Lung (tissue), 13 donors: ENCODE results near the gene CARNS1. TPM values are rescaled to one million over a fixed set of nuclear protein-coding genes. Genes with fewer than 3 reads are reported as not detected.

ENCODE experiments used
- ATAC-seq: fragments of 200-7000 bp; cut with Tn5 transposase; one replicate; pipeline ENCODE4 v1.9.1; 2020; ENCODE audit warnings: moderate number of reproducible peaks; ENCODE audit not compliant: insufficient read depth, low FRiP score
- DNase-seq, 3 donors: peaks; one replicate each; pipeline ENCODE4 v3.0.0-alpha.2; 2013 to 2017
- H3K27ac ChIP-seq, 2 donors: one replicate each; pipeline ENCODE4 v1.5.1; 2013; ENCODE audit warnings: mild to moderate bottlenecking in 2 of 2, moderate library complexity in 2 of 2, control low read depth in 1 of 2, inconsistent platforms in 1 of 2, low read depth in 1 of 2, low read length in 1 of 2
- H3K27me3 ChIP-seq, 3 donors: one replicate each; pipeline ENCODE4 v1.5.1; 2013; ENCODE audit warnings: low read length in 2 of 3; ENCODE audit not compliant: control insufficient read depth in 3 of 3, insufficient read depth in 3 of 3
- H3K36me3 ChIP-seq, 4 donors: one replicate each; pipeline ENCODE4 v1.5.1; 2013; ENCODE audit warnings: low read length in 4 of 4, mild to moderate bottlenecking in 1 of 4, moderate library complexity in 1 of 4; ENCODE audit not compliant: control insufficient read depth in 4 of 4, insufficient read depth in 4 of 4
- H3K4me1 ChIP-seq, 5 donors: one replicate each; pipeline ENCODE4 v1.5.1; 2013; ENCODE audit warnings: low read length in 5 of 5, mild to moderate bottlenecking in 2 of 5, moderate library complexity in 1 of 5; ENCODE audit not compliant: control insufficient read depth in 5 of 5, insufficient read depth in 5 of 5
- H3K4me3 ChIP-seq: one replicate; pipeline ENCODE4 v1.5.1; 2013; ENCODE audit warnings: mild to moderate bottlenecking, control low read depth, moderate library complexity
- H3K9ac ChIP-seq, 2 donors: one replicate each; pipeline ENCODE4 v1.5.1; 2013; ENCODE audit warnings: low read length in 2 of 2, control low read depth in 1 of 2; ENCODE audit not compliant: insufficient read depth in 1 of 2
- H3K9me3 ChIP-seq, 4 donors: one replicate each; pipeline ENCODE4 v1.5.1; 2013; ENCODE audit warnings: low read length in 3 of 4, mild to moderate bottlenecking in 1 of 4, moderate library complexity in 1 of 4; ENCODE audit not compliant: control insufficient read depth in 4 of 4, insufficient read depth in 3 of 4
- CTCF ChIP-seq: IDR thresholded peaks from 2 replicates; pipeline ENCODE4 v1.5.1; 2012; ENCODE audit warnings: mild to moderate bottlenecking; ENCODE audit errors: control extremely low read depth, extremely low read depth
- WGBS, 2 donors: extraction: QIAGEN DNeasy Blood & Tissue Kit; methylation state at CpG; one replicate each; pipeline ENCODE4 v1.1.7; 2013; 5-methylcytosine and 5-hydroxymethylcytosine counted together
- polyA plus RNA-seq, 2 donors: library from polyadenylated mRNA; stranded (reverse); fragments of 200-250 nt; gene quantifications; one replicate each; pipeline ENCODE4 v1.2.1, GENCODE V29; 2013
- small RNA-seq: library from RNA; depleted of rRNA; stranded (forward); fragments of <200 nt; gene quantifications from one replicate; pipeline ENCODE3, GENCODE V24; 2014; ENCODE audit warnings: low replicate concordance
- total RNA-seq, 2 donors: library from RNA; depleted of rRNA in 1 of 2; stranded (reverse); fragments of >200 nt in 1 of 2; gene quantifications; one replicate each; pipeline ENCODE4 v1.2.1, GENCODE V29; 2014 to 2021
- donor health status: control.
- donor health status: control.
- donor health status: Bipolar disorder and iron deficiency.
- donor health status: healthy.
- donor health status: DM: yes; HTN: yes; CAD: no.

CARNS1 gene
- total and polyA plus RNA-seq, 4 donors: 0.15 to 1.7 (median 1.4) TPM

GRCh38 chr11:67472882-67473281 lies 57.4 kb downstream of the CARNS1 start:
- peaks cover 0 to 10% (median 3%) of the 10 kb centered on the region in 5 donors for H3K4me1 ChIP-seq
- no peak for TF ChIP-seq CTCF
- H3K27me3 ChIP-seq: no peaks in the 10 kb centered on the region
- DNase-seq: no peak
- 75 to 85% methylated on average over 7 of the region's 7 CpGs for WGBS, 2 donors
- no peak overlapping the region for H3K27ac ChIP-seq
- H3K9ac ChIP-seq: no peak overlapping the region
- H3K9me3 ChIP-seq: peaks cover 0 to 3% (median 0%) of the 10 kb centered on the region in 4 donors
- ATAC-seq: no peak
- no peak overlapping the region for H3K4me3 ChIP-seq
- H3K36me3 ChIP-seq: no peaks in the 10 kb centered on the region

Small RNA genes lying within 50 kb of the gene (small RNA-seq; reads per million reads assigned to genes)
- gene RNU6-1238P: not detected

Other genes starting within 250 kb of the CARNS1 start
- 10 to 100 TPM; 37.1 to 99.8 TPM for gene GRK2, start 149.2 kb upstream of the CARNS1 start, total RNA-seq
- gene GRK2, start 149.2 kb upstream of the CARNS1 start, polyA plus RNA-seq: 100 to 1,000 TPM in 1 of 2 donors, 10 to 100 TPM in 1; 95.2 to 130 TPM
- 10 to 100 TPM; 35.9 to 86.2 TPM for gene ANKRD13D, start 126.4 kb upstream of the CARNS1 start, total RNA-seq
- 10 to 100 TPM; 55.8 to 65.3 TPM for gene ANKRD13D, start 126.4 kb upstream of the CARNS1 start, polyA plus RNA-seq
- 10 to 100 TPM; 31.4 to 42.7 TPM for gene SSH3, start 112.1 kb upstream of the CARNS1 start, total RNA-seq
- gene SSH3, start 112.1 kb upstream of the CARNS1 start, polyA plus RNA-seq: 10 to 100 TPM; 19.0 to 23.0 TPM
- gene POLD4, start 62.1 kb upstream of the CARNS1 start, total RNA-seq: 10 to 100 TPM; 27.4 to 99.6 TPM
- gene POLD4, start 62.1 kb upstream of the CARNS1 start, polyA plus RNA-seq: 100 to 1,000 TPM; 103 to 183 TPM
- 1 to 10 TPM; 3.5 to 9.8 TPM for gene CLCF1, start 42.1 kb upstream of the CARNS1 start, total RNA-seq
- gene CLCF1, start 42.1 kb upstream of the CARNS1 start, polyA plus RNA-seq: 1 to 10 TPM; 7.6 to 10.0 TPM
- 10 to 100 TPM; 19.7 to 35.9 TPM for gene RAD9A, start 23.7 kb upstream of the CARNS1 start, total RNA-seq
- gene RAD9A, start 23.7 kb upstream of the CARNS1 start, polyA plus RNA-seq: 10 to 100 TPM; 14.1 to 22.8 TPM
- 100 to 1,000 TPM in 1 of 2 donors, 10 to 100 TPM in 1; 87.2 to 175 TPM for gene PPP1CA, start 13.8 kb upstream of the CARNS1 start, total RNA-seq
- 100 to 1,000 TPM; 138 to 178 TPM for gene PPP1CA, start 13.8 kb upstream of the CARNS1 start, polyA plus RNA-seq
- 10 to 100 TPM in 1 of 2 donors, 1 to 10 TPM in 1; 3.2 to 21.3 TPM for gene TBC1D10C, start 11.6 kb upstream of the CARNS1 start, total RNA-seq
- gene TBC1D10C, start 11.6 kb upstream of the CARNS1 start, polyA plus RNA-seq: 10 to 100 TPM; 15.8 to 19.7 TPM
- gene RPS6KB2, start 12.8 kb downstream of the CARNS1 start, total RNA-seq: 10 to 100 TPM; 26.3 to 56.8 TPM
- gene RPS6KB2, start 12.8 kb downstream of the CARNS1 start, polyA plus RNA-seq: 10 to 100 TPM; 55.7 to 69.5 TPM
- gene PTPRCAP, start 22.0 kb downstream of the CARNS1 start, total RNA-seq: 10 to 100 TPM in 1 of 2 donors, 1 to 10 TPM in 1; 8.8 to 13.7 TPM
- 10 to 100 TPM; 10.8 to 19.0 TPM for gene PTPRCAP, start 22.0 kb downstream of the CARNS1 start, polyA plus RNA-seq
- 100 to 1,000 TPM in 1 of 2 donors, 10 to 100 TPM in 1; 65.6 to 147 TPM for gene CORO1B, start 27.8 kb downstream of the CARNS1 start, total RNA-seq
- gene CORO1B, start 27.8 kb downstream of the CARNS1 start, polyA plus RNA-seq: 100 to 1,000 TPM; 108 to 130 TPM
- not detected for gene GPR152, start 37.1 kb downstream of the CARNS1 start, total RNA-seq
- gene GPR152, start 37.1 kb downstream of the CARNS1 start, polyA plus RNA-seq: under 1 TPM in 1 of 2 donors, not detected in 1; 0.06 TPM
- gene CABP4, start 39.7 kb downstream of the CARNS1 start, total RNA-seq: 1 to 10 TPM; 2.1 to 5.3 TPM
- 1 to 10 TPM in 1 of 2 donors, under 1 TPM in 1; 0.96 to 2.5 TPM for gene CABP4, start 39.7 kb downstream of the CARNS1 start, polyA plus RNA-seq
- gene TMEM134, start 53.6 kb downstream of the CARNS1 start, total RNA-seq: 10 to 100 TPM; 32.5 to 84.2 TPM
- gene TMEM134, start 53.6 kb downstream of the CARNS1 start, polyA plus RNA-seq: 10 to 100 TPM; 82.0 to 91.4 TPM
- gene AIP, start 67.3 kb downstream of the CARNS1 start, total RNA-seq: 10 to 100 TPM; 60.0 to 64.8 TPM
- gene AIP, start 67.3 kb downstream of the CARNS1 start, polyA plus RNA-seq: 100 to 1,000 TPM in 1 of 2 donors, 10 to 100 TPM in 1; 82.8 to 126 TPM
- gene PITPNM1, start 89.7 kb downstream of the CARNS1 start, total RNA-seq: 10 to 100 TPM; 36.4 to 67.3 TPM
- 10 to 100 TPM; 23.2 to 36.2 TPM for gene PITPNM1, start 89.7 kb downstream of the CARNS1 start, polyA plus RNA-seq
- 100 to 1,000 TPM in 1 of 2 donors, 10 to 100 TPM in 1; 21.7 to 128 TPM for gene CDK2AP2, start 92.5 kb downstream of the CARNS1 start, total RNA-seq
- gene CDK2AP2, start 92.5 kb downstream of the CARNS1 start, polyA plus RNA-seq: 100 to 1,000 TPM; 114 to 149 TPM
- gene CABP2, start 107.8 kb downstream of the CARNS1 start, total RNA-seq: not detected
- gene CABP2, start 107.8 kb downstream of the CARNS1 start, polyA plus RNA-seq: not detected
- 100 to 1,000 TPM; 632 to 928 TPM for gene GSTP1, start 168.1 kb downstream of the CARNS1 start, total RNA-seq
- gene GSTP1, start 168.1 kb downstream of the CARNS1 start, polyA plus RNA-seq: 1,000 to 10,000 TPM; 1,119 to 2,206 TPM
- gene NDUFV1, start 191.3 kb downstream of the CARNS1 start, total RNA-seq: 100 to 1,000 TPM; 144 to 191 TPM
- gene NDUFV1, start 191.3 kb downstream of the CARNS1 start, polyA plus RNA-seq: 100 to 1,000 TPM; 113 to 137 TPM
- gene NUDT8, start 214.3 kb downstream of the CARNS1 start, total RNA-seq: 10 to 100 TPM in 1 of 2 donors, 1 to 10 TPM in 1; 6.3 to 19.9 TPM
- 10 to 100 TPM; 12.1 to 22.3 TPM for gene NUDT8, start 214.3 kb downstream of the CARNS1 start, polyA plus RNA-seq
- not detected for gene TBX10, start 224.1 kb downstream of the CARNS1 start, total RNA-seq
- gene TBX10, start 224.1 kb downstream of the CARNS1 start, polyA plus RNA-seq: not detected
- gene ACY3, start 235.1 kb downstream of the CARNS1 start, total RNA-seq: under 1 TPM in 1 of 2 donors, not detected in 1; 0.58 TPM
- gene ACY3, start 235.1 kb downstream of the CARNS1 start, polyA plus RNA-seq: under 1 TPM; 0.42 to 0.73 TPM